SU-DHL-6 (cell line): ENCODE measurements around the gene CANT1.

Source experiments
- H2AFZ ChIP-seq: fragments of 200-600 bp; sonication (generic); 2 replicates; pipeline ENCODE4 v1.6.1; 2014; ENCODE audit warnings: low read depth, mild to moderate bottlenecking, moderate library complexity, mixed read lengths, antibody characterized with exemption, low read length; ENCODE audit not compliant: severe bottlenecking
- H3F3A ChIP-seq: fragments of 200-600 bp; shearing (Covaris generic); 2 replicates; pipeline ENCODE4 v1.6.0; 2016; ENCODE audit warnings: antibody characterized with exemption, mild to moderate bottlenecking; ENCODE audit not compliant: insufficient read depth
- H3K27ac ChIP-seq: fragments of 200-600 bp; sonication (generic); 2 replicates; pipeline ENCODE4 v1.5.1; 2016; ENCODE audit warnings: low read depth, mild to moderate bottlenecking, low read length, moderate library complexity, mixed read lengths
- H3K27me3 ChIP-seq: fragments of 200-600 bp; sonication (generic), shearing (Covaris generic); 2 replicates; pipeline ENCODE4 v1.6.0; 2014; ENCODE audit warnings: mild to moderate bottlenecking, low read length
- H3K36me3 ChIP-seq: fragments of 200-600 bp; sonication (generic); 2 replicates; pipeline ENCODE4 v1.6.1; 2014; ENCODE audit warnings: mild to moderate bottlenecking, low read length, mixed read lengths
- H3K4me2 ChIP-seq: fragments of 300-600, 200-600 bp; shearing (Covaris generic), sonication (generic); 2 replicates; pipeline ENCODE4 v1.6.0; 2014; ENCODE audit warnings: low read length, low read depth, mild to moderate bottlenecking; ENCODE audit not compliant: poor library complexity, severe bottlenecking
- H3K4me3 ChIP-seq: fragments of 200-600 bp; sonication (generic); 2 replicates; pipeline ENCODE4 v1.5.1; 2014; ENCODE audit warnings: antibody characterized with exemption, low read length, mild to moderate bottlenecking, mixed read lengths; ENCODE audit not compliant: insufficient read depth, poor library complexity, severe bottlenecking
- H3K79me2 ChIP-seq: fragments of 200-600 bp; sonication (generic); 2 replicates; pipeline ENCODE4 v1.6.1; 2014; ENCODE audit warnings: mild to moderate bottlenecking, low read length, moderate library complexity; ENCODE audit not compliant: insufficient read depth
- H3K9ac ChIP-seq: fragments of 200-600 bp; sonication (generic); 2 replicates; pipeline ENCODE4 v1.7.0; 2014; ENCODE audit warnings: mild to moderate bottlenecking, low read length
- H3K9me2 ChIP-seq: fragments of 200-600 bp; sonication (generic); replicated peaks from 2 replicates; pipeline ENCODE4 v1.6.1; 2014; ENCODE audit warnings: low read length; ENCODE audit not compliant: insufficient read depth
- H3K9me3 ChIP-seq: fragments of 200-600 bp; sonication (generic); 2 replicates; pipeline ENCODE4 v1.6.1; 2014; ENCODE audit warnings: low read length, mixed read lengths; ENCODE audit not compliant: insufficient read depth
- H4K20me1 ChIP-seq: fragments of 200-600 bp; sonication (generic); 2 replicates; pipeline ENCODE4 v1.6.1; 2014; ENCODE audit warnings: low read depth, mild to moderate bottlenecking, antibody characterized with exemption, low read length, moderate library complexity, mixed read lengths
- CTCF ChIP-seq: fragments of 200-600 bp; sonication (generic); IDR thresholded peaks from one replicate; pipeline ENCODE4 v1.5.1; 2017; ENCODE audit warnings: antibody characterized with exemption, mild to moderate bottlenecking, low read length, moderate library complexity; ENCODE audit not compliant: insufficient read depth, poor library complexity, severe bottlenecking
- EZH2phosphoT487 ChIP-seq: fragments of 200-600 bp; sonication (generic), shearing (Covaris generic); conservative IDR thresholded peaks from 2 replicates; pipeline ENCODE4 v1.6.1; 2018; ENCODE audit warnings: mild to moderate bottlenecking, antibody characterized with exemption, low read length, moderate library complexity, mixed read lengths

Gene CANT1

GRCh38 chr17:78979780-78980623 is 29.6 kb downstream of the CANT1 start, which contains the start of gene LGALS3BP:
Gene LGALS3BP (minus strand): TSS chr17:78979923. CDS start chr17:78977191, 2,732 bp downstream.
- H3K79me2 ChIP-seq = no peaks in the 10 kb centered on the region
- H4K20me1 ChIP-seq = no peaks in the 10 kb centered on the region
- no peaks in the 10 kb centered on the region for H3K9me2 ChIP-seq
- no peak within 1 kb of the TSS for H3K4me3 ChIP-seq
- no peak within 1 kb of the TSS for H3K4me2 ChIP-seq
- no peak within 1 kb of the TSS for H2AFZ ChIP-seq
- H3K27me3 ChIP-seq = no peaks in the 10 kb centered on the region
- no peak for TF ChIP-seq EZH2phosphoT487
- no peak for TF ChIP-seq CTCF
- no peaks in the 10 kb centered on the region for H3K36me3 ChIP-seq
- H3K9me3 ChIP-seq = no peaks in the 10 kb centered on the region
- no peak within 1 kb of the TSS for H3K27ac ChIP-seq
- no peak within 1 kb of the TSS for H3K9ac ChIP-seq
- no peaks in the 10 kb centered on the region for H3F3A ChIP-seq

DNA sequence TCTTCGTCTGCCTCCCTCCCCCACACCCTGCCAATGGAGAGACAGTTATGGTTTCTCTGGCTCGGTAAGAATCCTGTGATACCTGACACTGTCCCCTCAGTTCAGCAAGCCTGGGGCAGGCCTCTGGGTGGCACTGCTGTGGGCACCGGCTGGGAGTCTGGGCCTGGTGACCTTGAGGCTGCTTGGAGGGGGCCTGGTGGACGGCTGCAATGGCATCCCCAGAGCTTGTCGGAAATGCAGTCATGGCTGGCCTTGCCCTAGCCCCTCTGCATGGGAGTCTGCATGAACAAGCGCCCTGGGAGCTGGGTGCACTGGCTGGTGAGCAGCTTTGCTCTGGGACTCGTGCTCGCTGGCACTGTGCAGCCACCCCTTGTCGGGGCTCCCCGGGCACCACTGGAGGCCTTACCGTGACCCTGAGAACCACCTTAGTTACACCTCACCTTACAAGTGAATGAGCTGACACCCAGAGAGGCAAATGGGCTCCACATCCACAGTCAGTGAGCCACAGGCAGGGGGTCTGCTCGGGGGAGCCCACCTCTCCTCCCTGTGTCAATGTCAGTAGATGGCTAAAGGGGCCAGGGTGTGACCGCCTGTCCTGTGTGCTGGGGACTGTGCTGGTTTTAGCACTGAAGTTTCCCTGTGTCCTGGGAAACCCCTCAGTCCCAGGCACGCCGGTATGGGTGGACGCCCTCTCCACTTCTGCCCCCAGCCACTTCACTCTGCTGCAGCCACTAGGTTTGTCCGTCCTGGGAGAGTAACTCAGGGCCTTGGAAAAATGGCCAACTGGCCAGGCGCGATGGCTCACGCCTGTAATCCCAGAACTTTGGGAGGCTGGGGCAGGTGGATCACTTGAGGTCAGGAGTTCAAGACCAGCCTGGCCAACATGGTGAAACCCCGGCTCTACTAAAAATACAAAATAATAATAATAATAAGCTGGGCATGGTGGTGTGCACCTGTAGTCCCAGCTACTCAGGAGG is 31.3 kb downstream of the CANT1 start:
- no peaks in the 10 kb centered on the region for H3K9me2 ChIP-seq
- no peak overlapping the region for H3K9ac ChIP-seq
- H4K20me1 ChIP-seq = no peaks in the 10 kb centered on the region
- no peaks in the 10 kb centered on the region for H3K36me3 ChIP-seq
- H3K9me3 ChIP-seq = no peaks in the 10 kb centered on the region
- no peak overlapping the region for H3K4me2 ChIP-seq
- no peaks in the 10 kb centered on the region for H3K27me3 ChIP-seq
- no peaks in the 10 kb centered on the region for H3F3A ChIP-seq
- no peak overlapping the region for H3K4me3 ChIP-seq
- TF ChIP-seq CTCF (no peak), EZH2phosphoT487 (no peak)
- no peak overlapping the region for H2AFZ ChIP-seq
- no peak overlapping the region for H3K27ac ChIP-seq
- no peaks in the 10 kb centered on the region for H3K79me2 ChIP-seq

DNA sequence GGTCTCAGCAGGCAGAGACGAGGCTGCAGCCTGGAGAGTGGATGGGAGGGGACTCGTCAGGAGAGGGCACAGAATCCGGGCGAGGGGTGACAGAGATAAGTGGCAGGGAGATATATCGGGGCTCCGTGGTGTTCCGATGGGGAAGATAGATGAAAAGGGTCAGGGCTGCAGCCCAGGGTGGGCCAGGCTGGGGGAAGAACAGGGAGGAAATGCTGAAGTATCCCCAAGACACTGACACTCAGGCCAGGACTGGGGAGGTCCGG is 32.0 kb downstream of the CANT1 start:
- no peaks in the 10 kb centered on the region for H3K9me2 ChIP-seq
- no peak overlapping the region for H3K9ac ChIP-seq
- H4K20me1 ChIP-seq = no peaks in the 10 kb centered on the region
- H2AFZ ChIP-seq = no peak overlapping the region
- no peaks in the 10 kb centered on the region for H3K79me2 ChIP-seq
- no peaks in the 10 kb centered on the region for H3K27me3 ChIP-seq
- no peak overlapping the region for H3K4me2 ChIP-seq
- no peak for TF ChIP-seq CTCF
- no peak for TF ChIP-seq EZH2phosphoT487
- no peaks in the 10 kb centered on the region for H3K36me3 ChIP-seq
- H3K9me3 ChIP-seq = no peaks in the 10 kb centered on the region
- no peak overlapping the region for H3K4me3 ChIP-seq
- no peaks in the 10 kb centered on the region for H3F3A ChIP-seq
- no peak overlapping the region for H3K27ac ChIP-seq
